ENCODE results near the gene KCNQ5. TPM values are rescaled to one million over a fixed set of nuclear protein-coding genes. Genes with fewer than 3 reads are reported as not detected.

KCNQ5 gene
- polyA plus RNA-seq, 3 donors = 0.20 to 0.37 (median 0.28) TPM

- DNase-seq (ENCODE audit: low read depth in 3 of 3, low spot score in 2 of 3) = no peak
Measured at GRCh38 chr6:72738091-72738490, 116.2 kb downstream of the KCNQ5 start.

GRCh38 chr6:72739368-72739779 is 117.5 kb downstream of the KCNQ5 start:
- no peak for DNase-seq (ENCODE audit: low read depth in 3 of 3, low spot score in 2 of 3)

DNA sequence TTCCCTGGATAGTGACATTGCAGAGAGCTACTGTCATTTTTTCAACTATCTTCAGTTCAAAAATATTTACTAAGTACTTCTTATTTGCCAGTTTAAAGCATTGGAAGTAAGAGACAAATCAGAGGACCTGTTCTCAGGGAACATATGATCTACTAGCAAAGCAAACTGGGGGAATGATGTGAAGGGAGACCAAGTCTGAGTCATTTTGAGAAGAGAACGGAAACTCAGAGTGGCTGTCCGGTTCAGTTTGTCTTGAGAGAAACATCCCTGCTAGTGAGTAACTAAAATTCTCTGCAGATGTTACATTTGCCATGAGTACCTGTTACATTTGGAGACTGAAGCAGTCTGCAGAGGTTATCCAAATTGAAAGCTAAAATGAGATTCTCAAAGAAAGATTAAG is 118.3 kb downstream of the KCNQ5 start:
- DNase-seq (ENCODE audit: low read depth in 3 of 3, low spot score in 2 of 3) = no peak

- DNase-seq (ENCODE audit: low read depth in 3 of 3, low spot score in 2 of 3) = no peak
Measured at GRCh38 chr6:72741083-72741482, 119.2 kb downstream of the KCNQ5 start.

GRCh38 chr6:72742001-72742673 is 120.3 kb downstream of the KCNQ5 start:
- DNase-seq (ENCODE audit: low read depth in 3 of 3, low spot score in 2 of 3) = no peak

GRCh38 chr6:72746276-72746675 is 124.4 kb downstream of the KCNQ5 start:
- no peak for DNase-seq (ENCODE audit: low read depth in 3 of 3, low spot score in 2 of 3)

GRCh38 chr6:72748759-72749158 is 126.9 kb downstream of the KCNQ5 start:
- DNase-seq (ENCODE audit: low read depth in 3 of 3, low spot score in 2 of 3) = no peak

DNA sequence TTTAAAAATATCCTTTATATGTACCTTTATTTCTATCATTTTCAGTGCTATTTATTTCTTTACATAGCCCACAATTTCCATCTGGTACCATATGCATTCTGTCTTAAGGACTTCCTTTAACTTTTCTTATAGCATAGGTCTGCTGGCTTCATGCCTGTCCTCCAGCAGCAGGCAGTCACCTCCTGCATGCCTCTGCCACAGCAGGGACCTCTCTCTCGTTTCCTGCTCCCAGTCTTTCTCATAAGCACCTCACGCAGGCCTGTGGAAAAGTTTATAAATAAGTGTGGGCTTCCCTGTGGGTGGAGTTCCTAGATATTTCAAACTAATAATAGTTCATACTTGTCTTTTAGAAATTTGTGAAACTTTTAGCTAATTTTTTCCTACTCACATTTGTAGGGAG is 133.9 kb downstream of the KCNQ5 start:
- no peak for DNase-seq (ENCODE audit: low read depth in 3 of 3, low spot score in 2 of 3)

DNA sequence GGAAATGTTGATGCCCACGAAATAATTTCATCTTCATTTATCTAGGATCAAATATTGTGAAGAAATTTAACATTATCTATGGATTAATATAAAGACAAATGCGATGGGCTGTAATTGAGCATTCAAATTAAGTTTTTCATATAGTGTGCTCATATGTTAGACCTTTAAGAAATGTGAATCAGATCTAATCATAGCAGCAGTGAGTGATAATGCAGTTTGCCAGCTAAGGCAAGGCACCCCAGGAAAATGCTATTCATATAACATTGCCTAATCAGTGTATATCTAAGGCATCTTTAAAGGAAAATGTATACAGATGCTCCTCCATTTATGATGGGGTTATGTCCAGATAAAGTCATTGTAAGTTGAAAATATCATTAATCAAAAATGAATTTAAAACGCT is 135.2 kb downstream of the KCNQ5 start:
- no peak for DNase-seq (ENCODE audit: low read depth in 3 of 3, low spot score in 2 of 3)

GRCh38 chr6:72757926-72758325 is 136.1 kb downstream of the KCNQ5 start:
- no peak for DNase-seq (ENCODE audit: low read depth in 3 of 3, low spot score in 2 of 3)

DNA sequence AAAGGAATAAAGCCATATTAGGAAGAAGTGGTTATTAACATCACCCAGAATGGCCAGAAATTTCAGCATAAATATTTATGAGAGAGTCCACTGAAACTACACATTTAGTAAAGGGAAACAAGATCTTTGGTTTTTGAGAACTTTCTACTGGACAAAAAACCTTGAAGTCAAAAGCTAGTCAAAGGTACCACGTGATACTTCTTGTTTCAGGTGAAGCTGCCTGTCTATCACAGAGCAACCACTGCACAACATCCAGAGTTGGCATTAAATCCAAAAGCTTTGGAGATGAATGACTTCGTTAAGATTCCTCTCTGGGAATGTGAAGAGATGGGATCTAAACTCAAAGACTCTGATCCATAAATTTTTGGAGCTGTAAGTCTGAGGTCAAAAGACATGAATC is 137.0 kb downstream of the KCNQ5 start:
- no peak for DNase-seq (ENCODE audit: low read depth in 3 of 3, low spot score in 2 of 3)

GRCh38 chr6:72760114-72760793 is 138.4 kb downstream of the KCNQ5 start:
- no peak for DNase-seq (ENCODE audit: low read depth in 3 of 3, low spot score in 2 of 3)

GRCh38 chr6:72761761-72762160 is 139.9 kb downstream of the KCNQ5 start:
- no peak for DNase-seq (ENCODE audit: low read depth in 3 of 3, low spot score in 2 of 3)

DNA sequence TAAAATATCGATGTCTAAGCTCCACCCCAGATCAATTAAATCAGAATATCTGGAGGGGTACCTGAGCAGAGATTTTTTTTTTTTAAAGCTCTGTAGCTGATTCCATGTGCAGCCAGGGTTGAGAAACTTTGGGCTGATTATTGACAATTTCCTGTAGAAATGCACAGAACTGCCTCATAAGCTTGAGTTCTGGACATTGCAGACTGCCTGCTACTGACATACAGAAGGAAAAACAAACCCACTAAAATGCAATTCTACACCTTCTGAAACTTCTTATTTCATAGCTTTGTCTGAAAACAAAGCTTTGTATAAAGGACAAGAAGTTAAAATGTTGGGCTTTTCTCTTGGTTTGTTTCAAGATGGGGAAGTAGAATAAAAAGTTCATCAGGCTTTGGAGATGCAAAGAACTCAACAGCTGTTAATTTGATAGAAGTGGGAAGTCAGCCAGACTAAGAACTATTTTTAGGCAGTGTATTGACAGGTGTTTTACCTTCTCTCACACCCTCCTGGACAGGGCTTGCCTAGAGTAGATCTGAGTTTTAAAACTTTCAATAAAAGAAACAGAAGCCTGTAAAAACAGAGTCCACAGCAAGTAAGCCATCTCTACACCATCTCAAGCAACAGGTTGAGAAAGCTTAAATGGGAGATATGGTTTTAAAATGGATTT is 147.7 kb downstream of the KCNQ5 start:
- DNase-seq (ENCODE audit: low read depth in 3 of 3, low spot score in 2 of 3) = no peak

GRCh38 chr6:72770959-72771358 is 149.1 kb downstream of the KCNQ5 start:
- DNase-seq (ENCODE audit: low read depth in 3 of 3, low spot score in 2 of 3) = no peak

DNA sequence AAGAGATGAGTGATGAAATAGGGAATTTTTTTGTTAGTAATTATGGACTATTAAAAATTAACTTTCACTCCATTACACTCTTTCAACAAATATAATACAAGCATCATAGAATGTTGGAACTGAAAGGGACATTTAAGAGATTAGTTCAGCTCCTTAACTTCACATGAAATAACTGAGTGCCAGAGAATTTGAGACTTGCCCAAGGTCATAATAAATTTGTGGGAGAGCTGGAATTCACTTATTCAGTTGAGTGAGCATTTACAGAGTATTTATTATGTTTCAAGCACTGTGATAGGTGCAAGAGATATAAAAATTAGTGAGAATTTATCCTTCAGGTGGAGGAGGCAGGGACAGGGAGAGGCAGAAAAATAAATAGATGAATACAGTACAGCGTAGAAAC is 154.6 kb downstream of the KCNQ5 start:
- DNase-seq (ENCODE audit: low read depth in 3 of 3, low spot score in 2 of 3) = no peak

DNA sequence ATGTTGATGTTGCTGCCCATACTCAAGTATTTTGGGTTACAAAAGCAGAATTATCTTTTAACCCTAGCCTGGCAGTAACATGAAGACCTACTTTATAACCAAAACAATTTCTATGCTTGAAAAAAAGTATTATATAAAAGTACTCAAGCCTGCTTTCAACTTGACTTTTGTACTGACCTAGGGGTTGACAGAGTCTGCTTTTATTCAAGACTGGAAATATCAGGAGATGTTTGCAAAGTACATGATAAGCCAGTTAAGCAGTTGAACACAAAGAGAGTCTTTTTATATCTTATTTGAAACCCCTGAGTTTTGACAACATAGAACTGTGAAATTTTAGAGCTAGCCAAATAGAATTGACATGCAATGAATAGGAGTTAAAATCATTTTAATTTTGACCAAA is 159.8 kb downstream of the KCNQ5 start:
- no peak for DNase-seq (ENCODE audit: low read depth in 3 of 3, low spot score in 2 of 3)

GRCh38 chr6:72783035-72783434 is 161.2 kb downstream of the KCNQ5 start:
- no peak for DNase-seq (ENCODE audit: low read depth in 3 of 3, low spot score in 2 of 3)

GRCh38 chr6:72783666-72784065 is 161.8 kb downstream of the KCNQ5 start:
- DNase-seq (ENCODE audit: low read depth in 3 of 3, low spot score in 2 of 3) = no peak

DNA sequence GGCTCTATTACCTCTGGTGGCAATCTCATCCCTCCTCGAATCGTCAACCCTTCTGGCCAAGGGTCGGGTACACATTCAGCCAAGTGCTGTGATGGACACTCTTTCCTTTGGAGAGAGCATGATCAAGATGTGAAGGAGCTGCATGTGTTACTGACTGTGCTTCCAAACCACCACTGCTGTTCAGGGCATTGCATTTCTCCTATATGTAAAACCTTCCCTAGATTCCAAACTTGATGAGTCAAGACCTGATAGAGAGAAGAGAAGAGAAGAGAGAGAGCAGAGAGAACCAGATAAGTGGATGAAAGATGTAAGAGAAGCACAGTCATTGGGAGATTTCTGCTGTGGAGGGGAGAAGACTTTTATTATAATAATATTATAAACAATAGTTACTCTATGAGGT is 162.2 kb downstream of the KCNQ5 start:
- DNase-seq (ENCODE audit: low read depth in 3 of 3, low spot score in 2 of 3) = no peak

GRCh38 chr6:72784581-72784980 is 162.7 kb downstream of the KCNQ5 start:
- DNase-seq (ENCODE audit: low read depth in 3 of 3, low spot score in 2 of 3) = no peak

DNA sequence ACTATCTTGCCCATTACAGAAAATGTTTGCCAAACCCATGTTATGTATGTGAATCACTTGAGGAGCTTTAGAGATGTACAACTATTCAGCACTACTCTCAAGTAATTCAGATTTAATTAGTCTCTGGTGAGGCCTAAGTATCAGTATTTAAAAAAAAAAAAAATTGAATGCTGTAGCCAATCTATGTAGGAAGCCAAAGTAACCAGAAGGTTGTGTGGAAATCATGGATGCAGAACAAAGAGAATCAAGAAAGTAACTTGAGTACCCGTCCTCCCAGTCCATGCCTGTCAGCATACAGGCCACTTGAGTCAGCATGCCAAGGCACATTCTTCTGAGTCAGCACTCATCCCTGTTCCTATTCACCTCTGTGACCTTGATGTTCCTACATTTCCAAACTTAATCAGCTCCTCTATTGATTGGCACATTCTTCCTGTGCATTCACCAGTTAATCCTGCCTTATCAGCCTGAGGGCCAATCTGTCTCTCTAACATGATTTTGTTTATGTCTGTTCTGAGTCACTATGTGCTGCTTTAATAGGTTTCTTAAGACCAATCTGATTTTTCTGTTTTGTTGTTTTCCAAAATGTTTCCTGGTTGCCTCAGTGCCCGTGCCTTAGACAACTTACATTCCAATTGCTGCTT is 165.6 kb downstream of the KCNQ5 start:
- no peak for DNase-seq (ENCODE audit: low read depth in 3 of 3, low spot score in 2 of 3)
